ENCODE data around the gene SLC41A3.
"Not testable (repeated sequence)": the region's sequence is repeated elsewhere in the genome, so short reads cannot be mapped to it uniquely, and the experiment has no call there.

The SLC41A3 gene

GRCh38 chr3:126053949-126054569 is 29.9 kb downstream of the SLC41A3 start:
- DNase-seq (ENCODE audit: low spot score) (no peak), FAIRE-seq (no peak)

GRCh38 chr3:126053513-126053912 is 30.4 kb downstream of the SLC41A3 start:
- no peak for DNase-seq (ENCODE audit: low spot score)
- FAIRE-seq, result no peak

GRCh38 chr3:126052196-126053058 is 31.5 kb downstream of the SLC41A3 start:
- FAIRE-seq (no peak), DNase-seq (ENCODE audit: low spot score) (no peak)

- FAIRE-seq, result no peak
- DNase-seq (ENCODE audit: low spot score), result no peak
Measured at GRCh38 chr3:126051741-126052140, 32.2 kb downstream of the SLC41A3 start.

GRCh38 chr3:126051234-126051633 is 32.7 kb downstream of the SLC41A3 start:
- FAIRE-seq (no peak), DNase-seq (ENCODE audit: low spot score) (no peak)

- no peak for FAIRE-seq
- DNase-seq (ENCODE audit: low spot score), result no peak
Measured at GRCh38 chr3:126050626-126051025, 33.3 kb downstream of the SLC41A3 start.

- no peak for FAIRE-seq
- DNase-seq (ENCODE audit: low spot score), result no peak
Measured at GRCh38 chr3:126050050-126050392, 33.9 kb downstream of the SLC41A3 start.

GRCh38 chr3:126049289-126050049 is 34.5 kb downstream of the SLC41A3 start:
- no peak for FAIRE-seq
- no peak for DNase-seq (ENCODE audit: low spot score)

GRCh38 chr3:126040386-126040785 is 43.5 kb downstream of the SLC41A3 start:
- FAIRE-seq, result no peak
- no peak for DNase-seq (ENCODE audit: low spot score)

- no peak for DNase-seq (ENCODE audit: low spot score)
- FAIRE-seq, result no peak
Measured at GRCh38 chr3:126039870-126040269, 44.1 kb downstream of the SLC41A3 start.

- DNase-seq (ENCODE audit: low spot score); FAIRE-seq: not testable (repeated sequence)
Measured at GRCh38 chr3:126038791-126039190, 45.1 kb downstream of the SLC41A3 start.

GRCh38 chr3:126036056-126036549 is 47.8 kb downstream of the SLC41A3 start:
- FAIRE-seq (no peak), DNase-seq (ENCODE audit: low spot score) (no peak)

- FAIRE-seq (no peak), DNase-seq (ENCODE audit: low spot score) (no peak)
Measured at GRCh38 chr3:126035362-126036050, 48.4 kb downstream of the SLC41A3 start.

GRCh38 chr3:126034481-126035361 is 49.2 kb downstream of the SLC41A3 start:
- DNase-seq (ENCODE audit: low spot score) (no peak), FAIRE-seq (no peak)

- FAIRE-seq, result no peak
- no peak for DNase-seq (ENCODE audit: low spot score)
Measured at GRCh38 chr3:126033765-126034164, 50.2 kb downstream of the SLC41A3 start.

- FAIRE-seq (no peak), DNase-seq (ENCODE audit: low spot score) (no peak)
Measured at GRCh38 chr3:126033051-126033745, 50.7 kb downstream of the SLC41A3 start.

GRCh38 chr3:126031981-126032471 is 51.9 kb downstream of the SLC41A3 start:
- no peak for DNase-seq (ENCODE audit: low spot score)
- no peak for FAIRE-seq

- no peak for FAIRE-seq
Measured at GRCh38 chr3:126030455-126030854, 53.5 kb downstream of the SLC41A3 start.

GRCh38 chr3:126029241-126029640 is 54.7 kb downstream of the SLC41A3 start:
- DNase-seq (ENCODE audit: low spot score) (no peak), FAIRE-seq (no peak)

More at GRCh38 chr3:126030455-126030854, 53.5 kb downstream of the SLC41A3 start:
- no peak for DNase-seq (ENCODE audit: low spot score)

- no peak for FAIRE-seq
- no peak for DNase-seq (ENCODE audit: low spot score)
Measured at GRCh38 chr3:126028096-126028495, 55.8 kb downstream of the SLC41A3 start.
